ENCODE results near the gene GOLGA6B. TPM values are rescaled to one million over a fixed set of nuclear protein-coding genes. Genes with fewer than 3 reads are reported as not detected.
"Not testable (repeated sequence)": the region's sequence is repeated elsewhere in the genome, so short reads cannot be mapped to it uniquely, and the experiment has no call there.

Gene GOLGA6B, protein sequence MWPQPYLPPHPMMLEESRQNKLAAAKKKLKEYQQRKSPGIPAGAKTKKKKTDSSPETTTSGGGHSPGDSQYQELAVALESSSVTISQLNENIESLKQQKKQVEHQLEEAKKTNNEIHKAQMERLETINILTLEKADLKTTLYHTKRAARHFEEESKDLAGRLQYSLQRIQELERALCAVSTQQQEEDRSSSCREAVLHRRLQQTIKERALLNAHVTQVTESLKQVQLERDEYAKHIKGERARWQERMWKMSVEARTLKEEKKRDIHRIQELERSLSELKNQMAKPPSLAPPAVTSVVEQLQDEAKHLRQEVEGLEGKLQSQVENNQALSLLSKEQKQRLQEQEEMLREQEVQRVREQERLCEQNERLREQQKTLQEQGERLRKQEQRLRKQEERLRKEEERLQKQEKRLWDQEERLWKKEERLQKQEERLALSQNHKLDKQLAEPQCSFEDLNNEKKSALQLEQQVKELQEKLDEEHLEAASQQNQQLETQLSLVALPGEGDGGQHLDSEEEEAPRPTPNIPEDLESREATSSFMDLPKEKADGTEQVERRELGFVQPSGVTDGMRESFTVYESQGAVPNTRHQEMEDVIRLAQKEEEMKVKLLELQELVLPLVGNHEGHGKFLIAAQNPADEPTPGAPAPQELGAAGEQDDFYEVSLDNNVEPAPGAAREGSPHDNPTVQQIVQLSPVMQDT
- not detected for total RNA-seq

DNA sequence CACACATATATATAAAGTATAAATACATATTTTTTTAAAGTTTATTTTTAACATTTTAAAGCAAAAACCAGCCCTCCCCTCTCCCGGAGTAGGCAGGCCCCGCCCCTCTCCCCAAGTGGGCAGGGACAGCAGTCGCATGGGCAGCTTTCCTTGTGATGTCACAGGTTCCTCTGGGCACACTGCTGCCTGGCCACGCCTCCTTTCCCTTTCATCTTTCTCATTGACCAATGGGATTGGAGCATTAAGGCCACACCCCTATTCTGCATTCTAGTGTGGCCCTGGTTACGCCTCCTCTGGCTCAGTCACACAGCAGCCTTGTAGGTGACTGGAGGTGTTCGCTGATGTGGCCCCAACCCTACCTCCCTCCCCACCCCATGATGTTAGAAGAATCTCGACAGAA lies at the start of gene GOLGA6B:
TSS of gene GOLGA6B (plus strand) at position 301 of the 400 bp plus-strand sequence. CDS start at position 342, 41 bp downstream.
- ATAC-seq (ENCODE audit: low FRiP score); DNase-seq (ENCODE audit: low spot score): not testable (repeated sequence)

DNA sequence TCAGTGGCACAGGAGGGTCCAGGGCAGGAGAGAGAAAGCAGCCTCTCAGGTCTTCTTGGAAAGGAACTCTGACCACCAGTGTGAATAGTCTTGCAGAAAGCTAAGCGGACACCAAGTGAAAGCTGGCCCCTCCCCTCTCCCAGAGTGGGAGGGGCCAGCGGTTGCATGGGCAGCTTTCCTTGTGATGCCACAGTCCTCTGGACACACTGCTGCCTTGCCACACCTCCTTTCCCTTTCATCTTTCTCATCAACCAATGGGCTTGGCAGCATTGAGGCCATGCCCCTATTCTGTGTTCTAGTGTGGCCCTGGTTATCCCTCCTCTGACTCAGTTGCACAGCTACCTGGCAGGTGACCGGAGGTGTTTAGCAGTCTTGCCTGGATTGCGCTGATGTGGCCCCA lies 49.7 kb upstream of the GOLGA6B start:
- TF ChIP-seq, protein P1, sequence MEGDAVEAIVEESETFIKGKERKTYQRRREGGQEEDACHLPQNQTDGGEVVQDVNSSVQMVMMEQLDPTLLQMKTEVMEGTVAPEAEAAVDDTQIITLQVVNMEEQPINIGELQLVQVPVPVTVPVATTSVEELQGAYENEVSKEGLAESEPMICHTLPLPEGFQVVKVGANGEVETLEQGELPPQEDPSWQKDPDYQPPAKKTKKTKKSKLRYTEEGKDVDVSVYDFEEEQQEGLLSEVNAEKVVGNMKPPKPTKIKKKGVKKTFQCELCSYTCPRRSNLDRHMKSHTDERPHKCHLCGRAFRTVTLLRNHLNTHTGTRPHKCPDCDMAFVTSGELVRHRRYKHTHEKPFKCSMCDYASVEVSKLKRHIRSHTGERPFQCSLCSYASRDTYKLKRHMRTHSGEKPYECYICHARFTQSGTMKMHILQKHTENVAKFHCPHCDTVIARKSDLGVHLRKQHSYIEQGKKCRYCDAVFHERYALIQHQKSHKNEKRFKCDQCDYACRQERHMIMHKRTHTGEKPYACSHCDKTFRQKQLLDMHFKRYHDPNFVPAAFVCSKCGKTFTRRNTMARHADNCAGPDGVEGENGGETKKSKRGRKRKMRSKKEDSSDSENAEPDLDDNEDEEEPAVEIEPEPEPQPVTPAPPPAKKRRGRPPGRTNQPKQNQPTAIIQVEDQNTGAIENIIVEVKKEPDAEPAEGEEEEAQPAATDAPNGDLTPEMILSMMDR (IDR thresholded peaks at IDR 0.05) = no peak

DNA sequence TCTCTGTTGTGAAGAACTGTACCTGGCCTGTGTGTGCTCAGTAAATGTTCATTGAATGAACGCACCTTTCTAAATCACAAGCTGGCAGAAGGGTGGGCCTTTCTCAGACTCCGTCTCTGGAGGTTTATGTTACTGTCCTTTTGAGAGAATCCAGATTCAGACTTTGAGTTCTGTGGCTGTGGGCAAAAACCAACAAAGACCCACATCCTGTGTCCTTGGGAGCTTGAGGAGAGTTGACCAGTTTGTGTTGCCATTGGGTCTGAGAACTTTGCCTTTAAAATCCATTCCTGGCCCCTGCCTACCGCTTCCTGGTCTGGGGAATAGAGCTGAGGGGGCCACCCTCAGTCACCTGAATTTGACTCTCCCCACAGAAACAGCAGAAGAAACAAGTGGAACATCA lies 46.4 kb upstream of the GOLGA6B start:
- not testable (repeated sequence) for DNase-seq (ENCODE audit: low spot score); ATAC-seq (ENCODE audit: low FRiP score)

More for the DNA sequence above, 49.7 kb upstream of the GOLGA6B start:
- no peak for ATAC-seq (ENCODE audit: low FRiP score)
- no peak for DNase-seq (ENCODE audit: low spot score)

DNA sequence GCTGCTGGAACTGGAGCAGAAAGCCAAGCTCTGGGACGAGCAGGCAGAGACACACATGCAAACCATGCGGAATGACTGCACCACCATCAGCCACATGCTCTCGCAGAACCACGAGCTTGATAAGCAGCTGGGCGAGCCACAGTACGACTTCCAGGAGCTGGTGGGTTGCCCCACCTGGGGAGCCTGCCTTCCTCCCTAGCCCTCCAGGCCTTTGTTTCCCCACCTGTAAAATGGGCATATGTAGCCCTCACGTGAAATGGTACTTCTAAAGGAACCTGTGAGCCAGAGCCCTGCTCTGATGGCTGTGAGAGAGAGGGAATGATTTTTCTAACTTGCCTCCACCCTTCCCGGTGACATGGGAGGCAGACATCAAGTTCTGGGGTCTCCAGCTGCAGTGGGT lies 44.6 kb upstream of the GOLGA6B start:
- TF ChIP-seq, protein P1 (IDR thresholded peaks at IDR 0.05) = no peak
- ATAC-seq (ENCODE audit: low FRiP score) = no peak
- DNase-seq (ENCODE audit: low spot score) = no peak

DNA sequence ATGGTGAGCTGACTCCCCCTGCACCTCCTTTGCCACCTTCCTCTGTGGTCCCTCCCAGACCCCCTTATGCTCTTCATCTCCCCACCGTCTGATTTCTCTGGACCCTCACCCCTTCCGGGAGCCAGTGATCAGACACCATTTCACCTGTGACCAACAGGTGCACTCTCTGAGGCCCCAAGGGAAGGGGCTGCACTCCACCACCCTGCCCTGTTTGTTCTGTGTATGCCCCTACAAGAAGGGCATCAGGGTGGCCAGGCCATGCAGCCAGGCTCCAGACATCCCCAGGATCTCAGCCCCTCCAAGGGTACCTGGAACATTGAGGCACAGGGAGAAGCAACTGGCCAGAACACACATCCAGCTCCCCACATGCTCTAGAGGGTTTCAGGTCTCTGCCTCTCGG lies 42.2 kb upstream of the GOLGA6B start:
- ATAC-seq (ENCODE audit: low FRiP score); DNase-seq (ENCODE audit: low spot score): not testable (repeated sequence)

DNA sequence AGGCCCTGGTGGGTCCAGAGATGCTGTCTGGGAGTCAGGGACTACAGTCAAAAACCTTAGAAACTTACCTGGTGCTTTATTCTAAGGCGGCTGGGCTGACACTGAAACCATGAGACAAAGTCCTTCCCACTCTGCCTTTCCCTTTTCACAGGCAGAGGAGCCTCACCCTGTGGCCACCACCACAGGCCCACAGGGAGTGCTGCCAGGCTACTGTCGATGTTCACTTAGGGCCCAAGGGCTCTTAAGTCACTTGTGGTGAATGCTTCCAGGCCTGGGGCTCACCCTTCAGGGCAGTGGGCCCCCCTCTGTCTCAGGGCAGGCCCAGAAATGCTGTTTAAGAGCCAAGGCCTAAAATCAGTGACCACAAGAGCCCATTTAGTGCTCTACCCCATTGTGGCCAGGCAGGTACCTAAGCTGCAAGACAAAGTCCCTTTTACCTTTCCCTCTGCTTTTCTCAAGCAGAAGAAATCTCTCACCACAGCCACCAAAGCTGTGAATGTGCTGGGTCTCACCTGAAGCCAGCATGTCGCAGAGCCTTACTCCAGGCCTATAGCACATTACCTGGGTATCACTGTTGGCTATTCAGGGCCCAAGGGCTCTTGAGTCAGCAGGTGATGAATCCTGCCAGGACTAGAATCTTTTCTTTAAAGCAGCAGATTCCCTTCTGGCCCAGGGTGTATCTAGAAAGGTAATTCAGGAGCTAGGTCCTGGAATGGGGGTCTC lies 39.5 kb upstream of the GOLGA6B start:
- TF ChIP-seq, protein P1 (IDR thresholded peaks at IDR 0.05) = no peak
- ATAC-seq (ENCODE audit: low FRiP score) (no peak), DNase-seq (ENCODE audit: low spot score) (no peak)

DNA sequence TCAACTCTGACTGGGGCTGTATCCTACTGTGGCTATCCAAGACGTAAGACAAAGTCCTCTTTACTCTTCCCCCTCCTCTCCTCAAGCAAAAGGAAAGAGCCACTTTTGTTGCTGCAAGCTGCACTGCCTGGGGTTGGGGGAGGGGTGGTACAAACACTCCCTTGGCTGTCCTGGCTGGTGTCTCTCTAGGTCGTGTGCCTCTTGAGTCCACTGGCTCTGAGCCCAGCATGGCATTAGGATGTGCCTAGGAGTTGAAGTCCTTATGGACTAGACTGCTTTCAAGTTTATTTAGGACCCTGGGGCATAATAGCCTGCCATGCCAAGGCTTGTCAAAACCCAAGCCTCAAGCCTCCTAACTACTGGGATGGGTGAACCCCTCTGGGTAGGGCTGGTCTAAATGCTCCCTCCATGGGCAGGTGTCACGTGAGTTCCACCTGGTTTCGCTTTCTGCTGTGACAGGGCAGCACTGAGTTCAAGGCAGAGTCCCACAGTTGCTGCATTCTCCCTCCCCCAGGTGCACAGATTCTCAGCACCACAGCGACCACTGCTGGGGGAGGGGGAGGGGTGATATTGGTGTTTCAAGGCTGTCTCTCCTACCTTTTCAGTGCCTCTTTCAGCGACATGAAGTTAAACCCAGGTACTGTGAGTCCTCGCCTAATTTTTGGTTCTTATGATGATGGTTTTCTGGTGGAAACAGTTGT lies 38.8 kb upstream of the GOLGA6B start:
- not testable (repeated sequence) for ATAC-seq (ENCODE audit: low FRiP score); DNase-seq (ENCODE audit: low spot score)

DNA sequence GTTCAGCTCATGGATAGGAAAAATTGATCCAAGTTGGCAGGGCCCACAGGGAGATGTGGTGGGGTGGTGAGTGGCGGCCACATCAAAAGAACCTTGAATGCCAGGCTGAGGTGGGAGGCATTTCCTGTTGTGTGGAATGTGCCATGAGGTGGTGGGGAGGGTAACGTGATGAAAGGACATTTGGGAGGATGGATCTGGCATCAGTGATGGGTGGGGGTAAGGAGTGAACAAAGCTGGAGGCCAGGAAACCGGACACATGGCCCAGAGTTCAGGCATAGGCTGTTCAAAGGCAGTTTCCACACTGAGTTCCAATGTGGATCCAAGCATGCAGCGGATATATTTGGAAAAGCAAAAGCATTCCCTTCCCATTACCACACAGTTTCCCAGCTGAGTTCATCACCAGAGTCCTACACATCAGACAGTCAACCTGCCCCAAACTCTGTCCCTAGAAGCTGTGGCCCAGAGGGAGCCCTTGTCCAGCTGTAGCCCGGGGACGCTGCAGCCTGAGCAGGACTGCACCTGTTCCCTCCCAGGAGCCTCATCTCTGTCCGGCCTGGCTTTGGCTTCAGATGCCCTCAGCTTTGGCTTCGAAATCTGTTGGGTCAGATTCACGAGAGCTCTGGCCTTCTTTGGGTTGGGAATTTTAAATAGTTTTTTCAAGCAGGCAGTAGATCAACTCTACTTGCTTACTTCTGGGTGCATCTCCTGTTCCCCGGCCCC lies 37.8 kb upstream of the GOLGA6B start:
- DNase-seq (ENCODE audit: low spot score) (no peak), ATAC-seq (ENCODE audit: low FRiP score) (no peak)
- TF ChIP-seq, protein P1 (IDR thresholded peaks at IDR 0.05) = no peak

DNA sequence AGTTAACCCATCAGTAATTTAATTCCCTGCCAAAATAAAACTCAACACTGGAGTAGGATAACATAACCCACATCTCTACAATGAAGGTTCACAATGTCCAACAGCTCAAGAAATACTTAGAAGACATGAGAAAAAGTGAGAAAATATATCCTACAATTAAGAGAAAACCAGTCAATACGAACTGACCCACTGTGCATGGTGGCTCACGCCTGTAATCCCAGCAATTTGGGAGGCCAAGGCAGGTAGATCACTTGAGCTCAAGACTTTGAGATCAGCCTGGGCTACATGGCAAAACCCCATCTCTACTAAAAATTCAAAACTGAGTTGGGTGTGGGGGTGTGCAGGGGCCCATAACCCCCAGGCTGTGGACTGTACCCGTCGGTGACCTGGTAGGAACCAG lies 30.6 kb upstream of the GOLGA6B start:
- not testable (repeated sequence) for ATAC-seq (ENCODE audit: low FRiP score); DNase-seq (ENCODE audit: low spot score)

DNA sequence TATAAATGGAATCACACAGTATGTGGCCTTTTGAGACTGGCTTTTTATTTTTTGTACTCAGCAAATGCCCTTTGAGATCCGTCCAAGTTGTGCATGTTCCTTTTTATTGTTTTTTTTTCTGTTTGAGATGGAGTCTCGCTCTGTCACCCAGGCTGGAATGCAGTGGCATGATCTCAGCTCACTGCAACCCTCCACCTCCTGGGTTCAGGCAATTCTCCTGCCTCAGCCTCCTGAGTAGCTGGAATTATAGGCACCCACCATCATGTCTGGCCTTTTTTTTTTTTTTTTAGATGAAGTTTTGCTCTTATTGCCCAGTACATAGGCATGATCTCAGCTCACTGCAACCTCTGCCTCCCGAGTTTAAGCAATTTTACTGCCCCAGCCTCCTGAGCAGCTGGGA lies 28.3 kb upstream of the GOLGA6B start:
- not testable (repeated sequence) for ATAC-seq (ENCODE audit: low FRiP score); DNase-seq (ENCODE audit: low spot score)

DNA sequence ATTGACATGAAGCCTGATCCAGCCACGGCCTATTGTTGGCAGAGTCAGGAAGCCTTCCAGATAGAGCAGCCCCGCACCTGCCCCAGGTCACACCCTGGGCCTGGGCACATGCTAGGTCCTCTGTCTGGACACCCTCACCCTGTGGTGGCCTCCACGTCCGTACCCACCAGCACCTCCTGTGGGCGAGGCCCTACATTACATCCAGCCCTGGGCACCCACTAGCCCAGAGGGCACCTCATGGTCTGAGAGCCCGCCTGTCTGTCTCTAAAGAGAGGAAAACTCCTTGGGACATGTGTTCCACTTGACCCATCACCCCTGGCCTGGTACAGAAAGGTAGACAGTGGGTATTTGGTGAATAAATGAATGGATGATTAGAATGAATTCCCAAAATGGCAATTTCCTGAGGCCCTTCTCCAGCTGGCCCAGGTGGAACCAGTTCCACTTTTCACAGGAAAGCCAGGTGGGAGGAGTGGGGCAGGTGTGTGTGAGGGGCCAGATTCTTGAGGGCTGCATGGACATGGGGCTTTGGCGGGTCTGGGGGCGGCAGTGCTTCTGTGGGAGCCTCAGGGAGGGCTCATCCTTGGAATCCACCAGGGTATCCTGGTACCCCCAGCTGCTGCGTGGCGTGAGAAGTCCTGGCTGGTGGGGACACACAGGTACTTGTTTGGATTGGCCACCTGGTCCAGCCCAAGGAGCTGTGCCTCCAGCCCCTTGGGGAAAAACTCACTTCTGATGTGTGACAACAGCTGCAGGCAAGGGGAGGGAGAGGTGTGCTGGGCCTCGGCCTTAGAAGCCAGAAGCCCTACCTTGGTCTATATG lies 26.0 kb upstream of the GOLGA6B start:
- ATAC-seq (ENCODE audit: low FRiP score); DNase-seq (ENCODE audit: low spot score): not testable (repeated sequence)

DNA sequence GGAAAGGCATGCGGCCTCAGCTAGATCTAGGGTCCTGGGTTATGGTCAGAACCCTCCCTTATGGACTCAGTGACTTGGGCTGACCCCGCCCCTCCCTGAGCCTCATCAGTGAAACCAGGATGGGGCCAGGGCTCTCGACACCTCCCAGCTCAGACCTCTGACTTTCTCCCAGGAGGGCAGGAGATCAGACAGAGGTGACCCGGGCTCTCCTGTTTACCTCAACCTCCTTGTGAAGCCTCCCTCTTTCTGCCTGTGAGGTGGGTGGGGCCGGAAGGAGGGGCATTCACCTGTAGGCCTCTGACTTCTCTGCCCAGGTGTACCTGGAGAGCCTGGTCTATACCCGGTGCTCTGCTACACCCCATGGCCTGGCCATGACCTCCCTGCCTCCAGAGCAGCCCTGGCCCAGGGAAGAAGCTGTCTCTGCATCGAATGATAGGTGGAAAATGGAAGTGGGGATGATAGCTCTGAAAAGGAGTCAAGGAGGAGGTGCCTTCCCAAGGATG lies 25.4 kb upstream of the GOLGA6B start:
- ATAC-seq (ENCODE audit: low FRiP score); DNase-seq (ENCODE audit: low spot score): not testable (repeated sequence)

Data from omental fat pad (tissue), 4 donors.